ENCODE measurements around the gene NIN.

DNA sequence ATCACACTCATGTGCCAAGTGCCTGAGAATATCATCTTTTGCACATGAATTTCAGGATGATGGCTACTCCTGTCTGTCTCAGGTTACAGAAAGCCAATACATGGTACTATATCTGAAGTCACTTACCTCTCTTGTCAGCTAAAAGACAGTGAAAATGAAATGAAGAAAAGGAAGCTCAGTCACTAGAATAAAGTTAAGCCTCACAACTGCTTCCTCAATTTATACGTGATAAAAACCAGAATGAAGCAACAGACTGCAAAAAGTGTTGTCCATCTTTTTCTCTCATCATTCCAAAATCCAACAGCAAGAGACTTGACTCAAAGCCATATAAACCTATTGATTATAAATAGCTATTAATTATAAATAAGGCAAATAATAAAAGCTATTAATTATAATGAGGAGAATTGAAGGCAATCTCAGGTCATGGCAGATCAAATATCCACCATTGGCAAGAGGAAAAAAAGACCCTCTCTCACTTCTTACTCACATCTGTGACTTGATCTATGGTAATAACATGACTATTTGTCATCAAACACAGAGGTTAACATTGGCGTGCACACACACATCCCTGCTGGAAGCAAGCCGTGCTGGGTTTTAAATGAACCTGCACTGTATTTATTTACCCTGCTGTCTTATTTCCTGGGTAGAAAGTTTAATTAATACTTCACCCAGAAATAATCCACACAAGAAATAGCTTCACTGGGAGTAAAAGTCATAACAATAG is 10.0 kb downstream of the NIN start:
- TF ChIP-seq CTCF (conservative IDR thresholded peaks at IDR 0.05) (no peak), EZH2 (IDR thresholded peaks at IDR 0.05; ENCODE audit: low read depth) (no peak)
